DOHH2 (cell line): ENCODE results near the gene C20orf144.

ENCODE experiments used
- H3F3A ChIP-seq: fragments of 200-600 bp; sonication (generic), shearing (Covaris generic); 2 replicates; pipeline ENCODE4 v1.6.0; 2016; ENCODE audit warnings: antibody characterized with exemption, mild to moderate bottlenecking; ENCODE audit not compliant: control insufficient read depth, insufficient read depth
- H3K27ac ChIP-seq: fragments of 200-600 bp; sonication (generic); 2 replicates; pipeline ENCODE4 v1.5.1; 2014; ENCODE audit warnings: low read depth, mild to moderate bottlenecking, low read length, moderate library complexity
- H3K27me3 ChIP-seq: fragments of 200-600 bp; sonication (generic); 2 replicates; pipeline ENCODE4 v1.6.1; 2014; ENCODE audit warnings: mild to moderate bottlenecking, low read length, mixed read lengths; ENCODE audit not compliant: control insufficient read depth
- H3K36me3 ChIP-seq: fragments of 200-600 bp; sonication (generic); 2 replicates; pipeline ENCODE4 v1.6.1; 2014; ENCODE audit warnings: mild to moderate bottlenecking, low read length, moderate library complexity, mixed read lengths; ENCODE audit not compliant: control insufficient read depth
- H3K4me1 ChIP-seq: fragments of 200-600 bp; sonication (generic); 2 replicates; pipeline ENCODE4 v1.6.1; 2014; ENCODE audit warnings: mild to moderate bottlenecking, low read length, mixed read lengths; ENCODE audit not compliant: control insufficient read depth
- H3K4me2 ChIP-seq: fragments of 200-600 bp; sonication (generic); 2 replicates; pipeline ENCODE4 v1.6.0; 2014; ENCODE audit warnings: mild to moderate bottlenecking, low read length, moderate library complexity
- H3K4me3 ChIP-seq: fragments of 200-600 bp; sonication (generic); 2 replicates; pipeline ENCODE4 v1.5.1; 2014; ENCODE audit warnings: mild to moderate bottlenecking, low read length, mixed read lengths
- H3K79me2 ChIP-seq: fragments of 200-600 bp; sonication (generic); 2 replicates; pipeline ENCODE4 v1.6.1; 2014; ENCODE audit warnings: mild to moderate bottlenecking, low read length, mixed read lengths; ENCODE audit not compliant: control insufficient read depth
- H3K9me2 ChIP-seq: fragments of 200-600 bp; sonication (generic); replicated peaks from 2 replicates; pipeline ENCODE4 v1.6.1; 2014; ENCODE audit warnings: mild to moderate bottlenecking, low read length, mixed read lengths; ENCODE audit not compliant: control insufficient read depth
- H3K9me3 ChIP-seq: fragments of 200-600 bp; sonication (generic); 2 replicates; pipeline ENCODE4 v1.6.1; 2014; ENCODE audit warnings: antibody characterized with exemption, low read length, mixed read lengths; ENCODE audit not compliant: control insufficient read depth, insufficient read depth
- H4K20me1 ChIP-seq: fragments of 200-600 bp; sonication (generic); 2 replicates; pipeline ENCODE4 v1.6.0; 2014; ENCODE audit warnings: low read depth, mild to moderate bottlenecking, antibody characterized with exemption, low read length, moderate library complexity; ENCODE audit not compliant: control insufficient read depth, insufficient read depth
- CTCF ChIP-seq: fragments of 200-600 bp; sonication (generic); IDR thresholded peaks from one replicate; pipeline ENCODE4 v1.5.1; 2014; ENCODE audit warnings: antibody characterized with exemption, mild to moderate bottlenecking, low read depth, low read length; ENCODE audit not compliant: poor library complexity, severe bottlenecking
- EZH2phosphoT487 ChIP-seq: fragments of 200-600 bp; sonication (generic); IDR thresholded peaks from 2 replicates; pipeline ENCODE4 v1.6.1; 2017; ENCODE audit warnings: borderline replicate concordance, mild to moderate bottlenecking, antibody characterized with exemption, low read length, moderate library complexity, mixed read lengths

C20orf144 gene

DNA sequence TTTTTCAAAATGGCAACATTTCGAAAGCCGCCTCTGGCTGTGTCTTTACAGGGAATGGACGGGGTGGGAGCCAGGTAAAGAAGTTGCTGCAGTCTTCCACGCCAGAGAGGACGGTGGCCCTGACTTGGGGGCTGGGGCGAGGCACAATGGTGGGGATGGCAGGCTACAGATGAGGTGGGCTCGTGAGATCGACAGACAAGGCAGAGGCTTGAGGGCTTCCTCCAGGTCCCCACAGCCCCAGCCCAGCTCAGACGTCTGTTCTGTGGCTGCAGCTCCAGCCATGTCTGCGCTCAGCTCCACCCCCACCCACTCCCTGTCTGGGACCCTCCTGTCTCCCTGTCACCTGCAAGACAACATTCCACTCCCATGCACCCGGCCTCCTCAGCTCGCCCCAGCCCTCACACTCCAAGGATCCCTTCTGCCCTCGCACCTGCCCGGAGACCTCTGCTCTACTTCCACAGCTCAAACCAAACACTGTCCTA lies 7.4 kb upstream of the C20orf144 start:
- no peak for TF ChIP-seq CTCF
- no peak for TF ChIP-seq EZH2phosphoT487
- H3K4me2 ChIP-seq: no peak overlapping the region
- H3K4me1 ChIP-seq: no peaks in the 10 kb centered on the region
- peaks cover 3% of the 10 kb centered on the region; the same call in 1 of the 2 replicates for H3K27me3 ChIP-seq
- H4K20me1 ChIP-seq: no peaks in the 10 kb centered on the region
- H3K4me3 ChIP-seq: no peak overlapping the region
- H3K36me3 ChIP-seq: no peaks in the 10 kb centered on the region; the same call in 1 of the 2 replicates
- H3F3A ChIP-seq: no peaks in the 10 kb centered on the region; the same call in 1 of the 2 replicates
- no peaks in the 10 kb centered on the region for H3K9me3 ChIP-seq
- no peak overlapping the region for H3K27ac ChIP-seq
- H3K9me2 ChIP-seq: no peaks in the 10 kb centered on the region
- no peaks in the 10 kb centered on the region for H3K79me2 ChIP-seq

DNA sequence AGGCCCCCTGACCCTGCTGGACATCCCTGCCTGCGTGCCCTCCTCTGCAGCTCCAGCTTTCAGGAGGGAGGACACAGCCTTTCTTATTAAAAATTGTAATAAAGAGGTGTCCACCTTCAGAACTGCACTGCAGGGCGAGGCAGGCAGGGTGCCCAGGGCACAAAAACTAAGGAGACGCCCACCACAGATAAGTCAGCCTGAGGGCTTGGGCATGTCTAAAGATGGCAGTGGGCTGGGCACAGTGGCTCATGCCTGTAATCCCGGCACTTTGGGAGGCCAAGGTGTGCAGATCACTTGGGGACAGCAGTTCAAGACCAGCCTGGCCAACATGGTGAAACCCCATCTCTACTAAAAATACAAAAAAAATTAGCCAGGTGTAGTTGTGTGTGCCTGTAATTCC lies 7.0 kb upstream of the C20orf144 start:
- TF ChIP-seq EZH2phosphoT487: no peak
- TF ChIP-seq CTCF: no peak
- Histone ChIP-seq H3K4me2 (no peak overlapping the region), H3K9me2 (no peaks in the 10 kb centered on the region), H3K9me3 (no peaks in the 10 kb centered on the region), H3K79me2 (no peaks in the 10 kb centered on the region), H4K20me1 (no peaks in the 10 kb centered on the region), H3K4me3 (no peak overlapping the region), H3K36me3 (no peaks in the 10 kb centered on the region; the same call in 1 of the 2 replicates), H3K4me1 (no peaks in the 10 kb centered on the region), H3F3A (no peaks in the 10 kb centered on the region; the same call in 1 of the 2 replicates), H3K27ac (no peak overlapping the region), H3K27me3 (peaks cover 3% of the 10 kb centered on the region; the same call in 1 of the 2 replicates)

GRCh38 chr20:33656010-33656782 lies 5.9 kb upstream of the C20orf144 start:
- Histone ChIP-seq H4K20me1 (no peaks in the 10 kb centered on the region), H3K9me3 (no peaks in the 10 kb centered on the region), H3K4me2 (no peak overlapping the region), H3K27ac (no peak overlapping the region), H3K36me3 (no peaks in the 10 kb centered on the region; the same call in 1 of the 2 replicates), H3K79me2 (no peaks in the 10 kb centered on the region), H3K4me3 (no peak overlapping the region), H3K9me2 (no peaks in the 10 kb centered on the region), H3K27me3 (peaks cover 3% of the 10 kb centered on the region; the same call in 1 of the 2 replicates), H3F3A (no peaks in the 10 kb centered on the region; the same call in 1 of the 2 replicates), H3K4me1 (no peaks in the 10 kb centered on the region)
- TF ChIP-seq CTCF (no peak), EZH2phosphoT487 (no peak)
